ENCODE data around the gene SH2D1B. TPM values are rescaled to one million over a fixed set of nuclear protein-coding genes. Genes with fewer than 3 reads are reported as not detected.

Gene SH2D1B
- total and polyA plus RNA-seq, 2 donors (not counting 1 experiment from before 2014, with no cell fraction given), result 0.15 TPM

GRCh38 chr1:162360237-162360873, 51.6 kb downstream of the SH2D1B start:
- H3K27me3 ChIP-seq (replicated peaks in 1 of 4; ENCODE audit: control extremely low read depth in 1 of 4, control insufficient read depth in 3 of 4, insufficient read depth in 4 of 4, low read length in 3 of 4), result no peaks in the 10 kb centered on the region
- no peaks in the 10 kb centered on the region for H3K4me1 ChIP-seq (ENCODE audit: control insufficient read depth in 2 of 2, insufficient read depth in 2 of 2, low read length in 2 of 2)
- ChIA-PET POLR2A (no interaction called here), CTCF (no interaction called here)
- H3K27ac Mint-ChIP-seq, result no peak overlapping the region
- H4K20me1 ChIP-seq (ENCODE audit: control insufficient read depth, insufficient read depth, low read length, poor library complexity, severe bottlenecking), result no peaks in the 10 kb centered on the region
- no peaks in the 10 kb centered on the region for H3K79me2 ChIP-seq (ENCODE audit: control insufficient read depth, insufficient read depth, low read length)
- H3K4me1 Mint-ChIP-seq, result peaks cover 5% of the 10 kb centered on the region
- no peak overlapping the region for H3K27ac ChIP-seq (ENCODE audit: low read length in 2 of 2)
- intact Hi-C loops (cut with micrococcal nuclease), result no loop called here
- H3K4me3 ChIP-seq (ENCODE audit: control extremely low read depth in 1 of 5, extremely low read depth in 1 of 5, insufficient read depth in 1 of 5, low read depth in 2 of 5, low read length in 4 of 5), result no peak overlapping the region
- DNase-seq (no peak), ATAC-seq (ENCODE audit: low read depth) (no peak)
- TF ChIP-seq EZH2 (IDR thresholded peaks at IDR 0.05; ENCODE audit: borderline replicate concordance, insufficient read depth, low read depth, low read length, poor library complexity, severe bottlenecking), result no peak
- TF ChIP-seq, protein P1, sequence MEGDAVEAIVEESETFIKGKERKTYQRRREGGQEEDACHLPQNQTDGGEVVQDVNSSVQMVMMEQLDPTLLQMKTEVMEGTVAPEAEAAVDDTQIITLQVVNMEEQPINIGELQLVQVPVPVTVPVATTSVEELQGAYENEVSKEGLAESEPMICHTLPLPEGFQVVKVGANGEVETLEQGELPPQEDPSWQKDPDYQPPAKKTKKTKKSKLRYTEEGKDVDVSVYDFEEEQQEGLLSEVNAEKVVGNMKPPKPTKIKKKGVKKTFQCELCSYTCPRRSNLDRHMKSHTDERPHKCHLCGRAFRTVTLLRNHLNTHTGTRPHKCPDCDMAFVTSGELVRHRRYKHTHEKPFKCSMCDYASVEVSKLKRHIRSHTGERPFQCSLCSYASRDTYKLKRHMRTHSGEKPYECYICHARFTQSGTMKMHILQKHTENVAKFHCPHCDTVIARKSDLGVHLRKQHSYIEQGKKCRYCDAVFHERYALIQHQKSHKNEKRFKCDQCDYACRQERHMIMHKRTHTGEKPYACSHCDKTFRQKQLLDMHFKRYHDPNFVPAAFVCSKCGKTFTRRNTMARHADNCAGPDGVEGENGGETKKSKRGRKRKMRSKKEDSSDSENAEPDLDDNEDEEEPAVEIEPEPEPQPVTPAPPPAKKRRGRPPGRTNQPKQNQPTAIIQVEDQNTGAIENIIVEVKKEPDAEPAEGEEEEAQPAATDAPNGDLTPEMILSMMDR (IDR thresholded peaks at IDR 0.05), result no peak
- no peak overlapping the region for H3K4me3 Mint-ChIP-seq
- no peaks in the 10 kb centered on the region for H3K9me3 ChIP-seq (ENCODE audit: control extremely low read depth in 1 of 3, control insufficient read depth in 2 of 3, insufficient read depth in 1 of 3, low read length in 2 of 3)
- H3K27me3 Mint-ChIP-seq, result peaks cover 31% of the 10 kb centered on the region
- H3K4me2 ChIP-seq (replicated peaks; ENCODE audit: low read depth, low read length, poor library complexity, severe bottlenecking), result no peak overlapping the region
- WGBS (ENCODE audit: insufficient coverage), result 97% methylated on average over 8 of the region's 10 CpGs
- no peak overlapping the region for H3K9ac ChIP-seq (ENCODE audit: low read length)
- H3K9me3 Mint-ChIP-seq (ENCODE audit: insufficient read depth), result no peaks in the 10 kb centered on the region
- H2AFZ ChIP-seq (ENCODE audit: insufficient read depth, low read depth, low read length, poor library complexity, severe bottlenecking), result no peak overlapping the region
- H3K36me3 ChIP-seq (replicated peaks in 1 of 2; ENCODE audit: control extremely low read depth in 1 of 2, control insufficient read depth in 1 of 2, extremely low read depth in 1 of 2, insufficient read depth in 2 of 2, low read length in 1 of 2), result no peaks in the 10 kb centered on the region

DNA sequence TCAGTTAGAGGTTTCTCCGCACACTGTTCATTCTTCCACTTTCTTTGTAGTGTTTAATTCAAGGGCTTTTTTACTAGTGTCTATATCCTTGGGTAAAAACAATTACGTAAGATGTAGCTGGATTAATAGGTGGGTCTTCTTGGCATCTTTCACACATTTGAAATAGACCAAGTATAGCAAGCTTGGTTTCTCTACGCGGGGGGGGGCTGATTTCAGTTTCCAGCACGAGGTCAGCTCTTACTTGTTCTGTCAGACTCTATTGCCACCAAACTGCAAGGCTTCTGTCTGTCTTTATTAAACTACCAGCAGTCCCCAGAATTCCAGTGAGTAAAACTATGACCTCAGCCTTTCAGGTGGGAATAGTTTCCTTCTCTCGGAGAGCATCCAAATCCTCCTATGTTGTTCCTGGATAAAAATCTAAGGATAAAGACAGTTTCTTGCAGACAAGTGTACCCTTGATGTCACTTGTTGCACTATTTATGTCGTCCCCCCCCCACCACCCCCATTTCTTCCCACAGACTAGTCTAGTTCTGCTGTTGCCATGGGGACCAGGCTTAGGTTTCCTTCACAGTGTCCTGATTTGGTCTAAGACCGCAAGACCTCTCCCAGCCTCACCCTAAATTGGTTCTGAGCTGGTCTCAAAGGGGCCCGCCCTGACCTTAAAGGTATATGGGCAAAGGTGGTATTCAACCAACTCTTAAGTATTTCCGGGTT, 52.3 kb downstream of the SH2D1B start:
- H3K27ac Mint-ChIP-seq, result no peak overlapping the region
- Histone ChIP-seq H3K4me2 (replicated peaks; ENCODE audit: low read depth, low read length, poor library complexity, severe bottlenecking) (no peak overlapping the region), H3K9ac (ENCODE audit: low read length) (no peak overlapping the region), H2AFZ (ENCODE audit: insufficient read depth, low read depth, low read length, poor library complexity, severe bottlenecking) (no peak overlapping the region), H3K27ac (ENCODE audit: low read length in 2 of 2) (no peak overlapping the region), H3K4me3 (ENCODE audit: control extremely low read depth in 1 of 5, extremely low read depth in 1 of 5, insufficient read depth in 1 of 5, low read depth in 2 of 5, low read length in 4 of 5) (no peak overlapping the region), H3K36me3 (replicated peaks in 1 of 2; ENCODE audit: control extremely low read depth in 1 of 2, control insufficient read depth in 1 of 2, extremely low read depth in 1 of 2, insufficient read depth in 2 of 2, low read length in 1 of 2) (no peaks in the 10 kb centered on the region), H3K27me3 (replicated peaks in 1 of 4; ENCODE audit: control extremely low read depth in 1 of 4, control insufficient read depth in 3 of 4, insufficient read depth in 4 of 4, low read length in 3 of 4) (no peaks in the 10 kb centered on the region), H4K20me1 (ENCODE audit: control insufficient read depth, insufficient read depth, low read length, poor library complexity, severe bottlenecking) (no peaks in the 10 kb centered on the region), H3K4me1 (ENCODE audit: control insufficient read depth in 2 of 2, insufficient read depth in 2 of 2, low read length in 2 of 2) (no peaks in the 10 kb centered on the region), H3K79me2 (ENCODE audit: control insufficient read depth, insufficient read depth, low read length) (no peaks in the 10 kb centered on the region), H3K9me3 (ENCODE audit: control extremely low read depth in 1 of 3, control insufficient read depth in 2 of 3, insufficient read depth in 1 of 3, low read length in 2 of 3) (no peaks in the 10 kb centered on the region)
- H3K9me3 Mint-ChIP-seq (ENCODE audit: insufficient read depth), result no peaks in the 10 kb centered on the region
- ATAC-seq (ENCODE audit: low read depth) (no peak), DNase-seq (no peak)
- WGBS (ENCODE audit: insufficient coverage), result 86% methylated on average over 5 of the region's 10 CpGs
- peaks cover 5% of the 10 kb centered on the region for H3K4me1 Mint-ChIP-seq
- POLR2A ChIA-PET, result no interaction called here
- peaks cover 33% of the 10 kb centered on the region for H3K27me3 Mint-ChIP-seq
- CTCF ChIA-PET, result no interaction called here
- no peak for TF ChIP-seq EZH2 (IDR thresholded peaks at IDR 0.05; ENCODE audit: borderline replicate concordance, insufficient read depth, low read depth, low read length, poor library complexity, severe bottlenecking)
- TF ChIP-seq, protein P1 (IDR thresholded peaks at IDR 0.05), result no peak
- intact Hi-C loops (cut with micrococcal nuclease), result no loop called here
- H3K4me3 Mint-ChIP-seq, result no peak overlapping the region

Measured in B cell (primary cell).